Fibroblast of lung (primary cell): Measurements from ENCODE around the gene CRYBG1. TPM values are rescaled to one million over a fixed set of nuclear protein-coding genes. Genes with fewer than 3 reads are reported as not detected.

Experiments
- DNase-seq, 2 donors: peaks; one replicate each; pipeline versions ENCODE4 v3.0.0 to v3.0.0-alpha.2; 2010; ENCODE audit warnings: low read depth in 2 of 2
- H2AFZ ChIP-seq: 2 replicates; pipeline ENCODE4 v1.5.1; 2012; ENCODE audit warnings: low read length, control low read depth, inconsistent platforms
- H3K27ac ChIP-seq: 2 replicates; pipeline ENCODE4 v1.5.1; 2011; ENCODE audit warnings: low read length, control low read depth; ENCODE audit not compliant: insufficient read depth
- H3K27me3 ChIP-seq: 2 replicates; pipeline ENCODE4 v1.5.1; 2011; ENCODE audit warnings: mild to moderate bottlenecking, low read length; ENCODE audit not compliant: control insufficient read depth, insufficient read depth
- H3K36me3 ChIP-seq: 2 replicates; pipeline ENCODE4 v1.5.1; 2011; ENCODE audit warnings: low read length; ENCODE audit not compliant: control insufficient read depth, insufficient read depth
- H3K4me1 ChIP-seq: 2 replicates; pipeline ENCODE4 v1.5.1; 2011; ENCODE audit warnings: low read length; ENCODE audit not compliant: control insufficient read depth, insufficient read depth; ENCODE audit errors: extremely low read depth
- H3K4me2 ChIP-seq: 2 replicates; pipeline ENCODE4 v1.5.1; 2011; ENCODE audit warnings: low read length, control low read depth; ENCODE audit not compliant: insufficient read depth; ENCODE audit errors: extremely low read depth
- H3K4me3 ChIP-seq, 4 experiments: fragments of 200-600 bp in 1 of 4; sonication (generic) in 1 of 4; replicated peaks in 1 of 4; 2 replicates each; pipeline ENCODE4 v1.5.1; 2011 to 2016; ENCODE audit warnings: low read length in 4 of 4, low read depth in 3 of 4, mild to moderate bottlenecking in 3 of 4, control low read depth in 2 of 4, inconsistent platforms in 1 of 4, mixed read lengths in 1 of 4; ENCODE audit not compliant: insufficient read depth in 1 of 4; ENCODE audit errors: control extremely low read depth in 1 of 4
- H3K79me2 ChIP-seq: 2 replicates; pipeline ENCODE4 v1.5.1; 2012; ENCODE audit warnings: mild to moderate bottlenecking, low read length, inconsistent platforms; ENCODE audit not compliant: control insufficient read depth, insufficient read depth
- H3K9ac ChIP-seq: 2 replicates; pipeline ENCODE4 v1.5.1; 2011; ENCODE audit warnings: mild to moderate bottlenecking, low read length, control low read depth; ENCODE audit not compliant: insufficient read depth
- H3K9me3 ChIP-seq: 2 replicates; pipeline ENCODE4 v1.5.1; 2012; ENCODE audit warnings: low read depth, low read length; ENCODE audit not compliant: control insufficient read depth, insufficient read depth
- H4K20me1 ChIP-seq: 2 replicates; pipeline ENCODE4 v1.5.1; 2011; ENCODE audit warnings: low read length; ENCODE audit not compliant: control insufficient read depth, insufficient read depth; ENCODE audit errors: extremely low read depth
- EZH2 ChIP-seq: IDR thresholded peaks from 2 replicates; pipeline ENCODE4 v1.5.1; 2012; ENCODE audit warnings: low read length, control low read depth, mild to moderate bottlenecking; ENCODE audit errors: missing control alignments
- polyA plus RNA-seq, 2 donors: library from polyadenylated mRNA; depleted of rRNA in 1 of 2; stranded (reverse) in 1 of 2; unstranded in 1 of 2; fragments of >200 nt; gene quantifications; 2 replicates each; pipeline ENCODE4 v1.2.1, GENCODE V29; 2011 to 2012; ENCODE audit warnings: missing spikeins in 1 of 2
- total RNA-seq: library from RNA; depleted of rRNA; stranded (reverse); fragments of >200 nt; gene quantifications from 2 replicates; pipeline ENCODE4 v1.2.1, GENCODE V29; 2014
- TF ChIP-seq, protein P1 (sequence below), 2 donors: IDR thresholded peaks in 1 of 2; conservative IDR thresholded peaks in 1 of 2; 1 replicate in 1 of 2; 2 replicates in 1 of 2; pipeline ENCODE4 v1.5.1; 2011 to 2012; ENCODE audit warnings: low read length in 2 of 2, control low read depth in 1 of 2, inconsistent platforms in 1 of 2, low read depth in 1 of 2, mild to moderate bottlenecking in 1 of 2

Gene CRYBG1
- total and polyA plus RNA-seq, 2 donors (not counting 1 experiment from before 2014, with no cell fraction given), result 4.3 to 10.1 TPM

DNA sequence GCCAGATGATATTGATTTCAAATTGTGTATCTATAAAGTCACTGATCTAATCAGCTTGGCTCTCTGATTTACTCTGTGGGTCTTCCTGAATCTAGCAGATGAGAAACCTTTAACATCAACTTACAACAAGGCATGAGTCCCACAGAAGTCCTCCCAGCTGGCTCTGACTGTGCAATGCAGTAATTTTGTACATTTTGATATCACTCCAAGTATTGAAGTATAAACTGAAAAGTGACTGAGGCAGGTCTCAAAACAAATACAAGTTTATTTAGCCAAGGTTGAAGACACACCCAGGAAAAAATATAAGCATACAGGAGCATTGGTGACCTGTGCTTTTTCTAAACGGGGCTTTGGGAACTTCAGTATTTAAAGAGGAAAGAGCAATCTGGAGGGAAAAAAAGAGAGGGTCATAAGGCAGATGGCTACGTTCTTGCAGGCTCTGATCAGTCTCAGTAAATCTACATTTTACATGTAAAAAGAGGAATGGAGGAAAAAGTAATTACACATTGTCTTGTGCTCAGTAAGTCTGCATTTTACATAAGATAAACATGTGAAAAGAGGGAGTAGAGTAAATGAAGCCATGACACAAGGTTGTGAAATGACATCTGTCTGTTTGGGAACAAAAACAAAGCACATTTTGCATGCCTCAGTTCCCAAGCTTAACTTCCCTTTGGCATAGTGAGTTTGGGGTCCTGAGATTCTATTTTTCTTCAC, 59.5 kb downstream of the CRYBG1 start:
- no peak for DNase-seq
- no peak overlapping the region for H3K4me3 ChIP-seq
- no peaks in the 10 kb centered on the region for H3K36me3 ChIP-seq
- no peak overlapping the region for H2AFZ ChIP-seq
- H3K4me1 ChIP-seq, result no peaks in the 10 kb centered on the region
- peaks cover 2% of the 10 kb centered on the region for H3K27me3 ChIP-seq
- TF ChIP-seq, protein P1, sequence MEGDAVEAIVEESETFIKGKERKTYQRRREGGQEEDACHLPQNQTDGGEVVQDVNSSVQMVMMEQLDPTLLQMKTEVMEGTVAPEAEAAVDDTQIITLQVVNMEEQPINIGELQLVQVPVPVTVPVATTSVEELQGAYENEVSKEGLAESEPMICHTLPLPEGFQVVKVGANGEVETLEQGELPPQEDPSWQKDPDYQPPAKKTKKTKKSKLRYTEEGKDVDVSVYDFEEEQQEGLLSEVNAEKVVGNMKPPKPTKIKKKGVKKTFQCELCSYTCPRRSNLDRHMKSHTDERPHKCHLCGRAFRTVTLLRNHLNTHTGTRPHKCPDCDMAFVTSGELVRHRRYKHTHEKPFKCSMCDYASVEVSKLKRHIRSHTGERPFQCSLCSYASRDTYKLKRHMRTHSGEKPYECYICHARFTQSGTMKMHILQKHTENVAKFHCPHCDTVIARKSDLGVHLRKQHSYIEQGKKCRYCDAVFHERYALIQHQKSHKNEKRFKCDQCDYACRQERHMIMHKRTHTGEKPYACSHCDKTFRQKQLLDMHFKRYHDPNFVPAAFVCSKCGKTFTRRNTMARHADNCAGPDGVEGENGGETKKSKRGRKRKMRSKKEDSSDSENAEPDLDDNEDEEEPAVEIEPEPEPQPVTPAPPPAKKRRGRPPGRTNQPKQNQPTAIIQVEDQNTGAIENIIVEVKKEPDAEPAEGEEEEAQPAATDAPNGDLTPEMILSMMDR (conservative IDR thresholded peaks at IDR 0.05 in 1 of 2, IDR thresholded peaks at IDR 0.05 in 1 of 2; ENCODE audit: low read depth in 1 of 2, low read length in 2 of 2), result no peak
- TF ChIP-seq EZH2, result no peak
- no peak overlapping the region for H3K9ac ChIP-seq
- no peak overlapping the region for H3K4me2 ChIP-seq
- H4K20me1 ChIP-seq, result no peaks in the 10 kb centered on the region
- no peaks in the 10 kb centered on the region for H3K9me3 ChIP-seq
- H3K79me2 ChIP-seq, result no peaks in the 10 kb centered on the region
- H3K27ac ChIP-seq, result no peak overlapping the region

- Histone ChIP-seq H2AFZ (no peak overlapping the region), H3K4me2 (no peak overlapping the region), H3K79me2 (no peaks in the 10 kb centered on the region), H3K36me3 (no peaks in the 10 kb centered on the region), H3K9me3 (no peaks in the 10 kb centered on the region), H3K9ac (no peak overlapping the region), H3K27me3 (peaks cover 4% of the 10 kb centered on the region), H3K4me1 (no peaks in the 10 kb centered on the region), H3K27ac (no peak overlapping the region), H3K4me3 (no peak overlapping the region), H4K20me1 (no peaks in the 10 kb centered on the region)
- TF ChIP-seq, protein P1 (conservative IDR thresholded peaks at IDR 0.05 in 1 of 2, IDR thresholded peaks at IDR 0.05 in 1 of 2; ENCODE audit: low read depth in 1 of 2, low read length in 2 of 2), result no peak
- TF ChIP-seq EZH2, result no peak
- peak in 1 of 2 donors; percentile 73 for DNase-seq
These were observed 61.0 kb downstream of the CRYBG1 start for GRCh38 chr6:106421496-106421895.

DNA sequence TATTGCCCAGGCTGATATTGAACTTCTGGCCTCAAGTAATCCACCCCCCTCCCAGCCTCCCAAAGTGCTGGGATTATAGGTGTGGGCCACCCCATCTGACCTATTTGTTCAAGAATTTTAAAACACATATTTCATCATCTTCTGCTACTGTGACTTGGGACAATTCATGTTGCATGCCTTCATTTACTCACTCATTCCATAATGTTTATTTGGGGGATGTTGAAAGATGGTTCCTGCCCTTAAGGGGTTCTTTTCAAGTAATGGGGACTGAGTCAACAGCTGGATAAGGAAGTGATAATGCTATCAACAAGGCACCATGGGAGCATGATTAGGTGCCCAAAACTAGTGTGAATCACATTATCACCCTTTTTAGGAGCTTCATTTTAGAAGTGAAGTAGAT, 62.0 kb downstream of the CRYBG1 start:
- TF ChIP-seq, protein P1 (conservative IDR thresholded peaks at IDR 0.05 in 1 of 2, IDR thresholded peaks at IDR 0.05 in 1 of 2; ENCODE audit: low read depth in 1 of 2, low read length in 2 of 2), result no peak
- TF ChIP-seq EZH2, result no peak
- H3K4me3 ChIP-seq, result no peak overlapping the region
- no peak for DNase-seq
- H3K27ac ChIP-seq, result no peak overlapping the region
- H3K4me1 ChIP-seq, result no peaks in the 10 kb centered on the region
- no peak overlapping the region for H3K9ac ChIP-seq
- peaks cover 10% of the 10 kb centered on the region for H3K27me3 ChIP-seq
- no peaks in the 10 kb centered on the region for H4K20me1 ChIP-seq
- no peaks in the 10 kb centered on the region for H3K9me3 ChIP-seq
- no peak overlapping the region for H2AFZ ChIP-seq
- H3K4me2 ChIP-seq, result no peak overlapping the region
- no peaks in the 10 kb centered on the region for H3K36me3 ChIP-seq
- H3K79me2 ChIP-seq, result no peaks in the 10 kb centered on the region
